ENCODE data around the gene ADARB2. TPM values are rescaled to one million over a fixed set of nuclear protein-coding genes. Genes with fewer than 3 reads are reported as not detected.

Gene ADARB2
- total and polyA plus RNA-seq, 4 donors: 0.55 to 0.70 (median 0.59) TPM; not detected in 1

GRCh38 chr10:1400101-1401070 is 336.9 kb downstream of the ADARB2 start:
- 68% methylated on average over 30 of the region's 30 CpGs for WGBS
- Histone ChIP-seq H3K9me3 (ENCODE audit: control insufficient read depth in 4 of 4, low read length in 3 of 4) (no peaks in the 10 kb centered on the region), H3K27ac (ENCODE audit: low read depth in 1 of 2, low read length in 2 of 2) (no peak overlapping the region), H3K36me3 (ENCODE audit: control insufficient read depth in 4 of 4, insufficient read depth in 3 of 4, low read depth in 1 of 4, low read length in 3 of 4) (no peaks in the 10 kb centered on the region), H3K27me3 (ENCODE audit: control insufficient read depth in 4 of 4, insufficient read depth in 4 of 4, low read length in 3 of 4) (no peaks in the 10 kb centered on the region), H3K9ac (ENCODE audit: low read depth in 1 of 2, low read length in 2 of 2) (no peak overlapping the region), H3K4me3 (ENCODE audit: low read depth in 1 of 3, low read length in 3 of 3) (no peak overlapping the region), H3K4me1 (ENCODE audit: control insufficient read depth in 4 of 4, insufficient read depth in 4 of 4, low read length in 3 of 4) (no peaks in the 10 kb centered on the region)
- DNase-seq (ENCODE audit: low spot score): no peak
- TF ChIP-seq MAX (IDR thresholded peaks at IDR 0.05) (no peak), FOXA1 (IDR thresholded peaks at IDR 0.05) (no peak), GABPA (IDR thresholded peaks at IDR 0.05 in 1 of 2, conservative IDR thresholded peaks at IDR 0.05 in 1 of 2) (no peak), NR2F2 (IDR thresholded peaks at IDR 0.05) (no peak), TAF1 (conservative IDR thresholded peaks at IDR 0.05) (no peak), FOXA2 (IDR thresholded peaks at IDR 0.05) (no peak), RXRA (IDR thresholded peaks at IDR 0.05) (no peak)

GRCh38 chr10:1399431-1400100 is 337.8 kb downstream of the ADARB2 start:
- Histone ChIP-seq H3K4me1 (ENCODE audit: control insufficient read depth in 4 of 4, insufficient read depth in 4 of 4, low read length in 3 of 4) (no peaks in the 10 kb centered on the region), H3K9ac (ENCODE audit: low read depth in 1 of 2, low read length in 2 of 2) (no peak overlapping the region), H3K27ac (ENCODE audit: low read depth in 1 of 2, low read length in 2 of 2) (no peak overlapping the region), H3K4me3 (ENCODE audit: low read depth in 1 of 3, low read length in 3 of 3) (no peak overlapping the region), H3K9me3 (ENCODE audit: control insufficient read depth in 4 of 4, low read length in 3 of 4) (no peaks in the 10 kb centered on the region), H3K36me3 (ENCODE audit: control insufficient read depth in 4 of 4, insufficient read depth in 3 of 4, low read depth in 1 of 4, low read length in 3 of 4) (no peaks in the 10 kb centered on the region), H3K27me3 (ENCODE audit: control insufficient read depth in 4 of 4, insufficient read depth in 4 of 4, low read length in 3 of 4) (no peaks in the 10 kb centered on the region)
- 71% methylated on average over 11 of the region's 11 CpGs for WGBS
- no peak for DNase-seq (ENCODE audit: low spot score)
- TF ChIP-seq HNF4G (IDR thresholded peaks at IDR 0.05) (no peak), REST (IDR thresholded peaks at IDR 0.05) (no peak), EGR1 (IDR thresholded peaks at IDR 0.05; ENCODE audit: low read depth in 2 of 2) (no peak), NR2F2 (IDR thresholded peaks at IDR 0.05) (no peak), TAF1 (conservative IDR thresholded peaks at IDR 0.05) (no peak), ZBTB33 (IDR thresholded peaks at IDR 0.05) (no peak), RAD21 (IDR thresholded peaks at IDR 0.05) (no peak), ATF3 (IDR thresholded peaks at IDR 0.05) (no peak), GABPA (IDR thresholded peaks at IDR 0.05 in 1 of 2, conservative IDR thresholded peaks at IDR 0.05 in 1 of 2) (no peak), CTCF (IDR thresholded peaks at IDR 0.05; ENCODE audit: low read depth, low read length, missing input control) (no peak), YY1 (IDR thresholded peaks at IDR 0.05) (no peak), RXRA (IDR thresholded peaks at IDR 0.05) (no peak), JUND (IDR thresholded peaks at IDR 0.05) (no peak), FOXA2 (IDR thresholded peaks at IDR 0.05) (no peak), FOXA1 (IDR thresholded peaks at IDR 0.05) (no peak)
